Keratinocyte (primary cell): ENCODE data around the gene PSMD7. TPM values are rescaled to one million over a fixed set of nuclear protein-coding genes. Genes with fewer than 3 reads are reported as not detected.
A peak's percentile ranks its signal among the peaks of the same experiment; 100 is the strongest.

Source experiments
- DNase-seq: peaks from one replicate; pipeline ENCODE4 v3.0.0-alpha.2; 2011; ENCODE audit warnings: low read depth, missing footprints, low spot score
- FAIRE-seq: peaks from 2 replicates; lab custom pipeline; 2011; peaks lifted over from hg19 to GRCh38; lab: Jason Lieb, UNC
- H2AFZ ChIP-seq: 2 replicates; pipeline ENCODE4 v1.6.0; 2012; ENCODE audit warnings: low read length, control low read depth, inconsistent platforms; ENCODE audit not compliant: control insufficient read depth
- H3K27ac ChIP-seq: 2 replicates; pipeline ENCODE4 v1.5.1; 2011; ENCODE audit warnings: low read length; ENCODE audit not compliant: control insufficient read depth, insufficient read depth
- H3K27me3 ChIP-seq: 3 replicates; pipeline ENCODE4 v1.6.0; 2011; ENCODE audit warnings: low read length; ENCODE audit not compliant: control insufficient read depth, insufficient read depth; ENCODE audit errors: extremely low read depth
- H3K36me3 ChIP-seq, 2 experiments: 2 replicates in 1 of 2; 3 replicates in 1 of 2; pipeline ENCODE4 v1.5.1; 2011; ENCODE audit warnings: low read length in 2 of 2, mild to moderate bottlenecking in 1 of 2; ENCODE audit not compliant: control insufficient read depth in 2 of 2, insufficient read depth in 2 of 2; ENCODE audit errors: extremely low read depth in 1 of 2
- H3K4me1 ChIP-seq: 3 replicates; pipeline ENCODE4 v1.5.1; 2011; ENCODE audit warnings: low read length; ENCODE audit not compliant: control insufficient read depth, insufficient read depth; ENCODE audit errors: extremely low read depth
- H3K4me2 ChIP-seq: 3 replicates; pipeline ENCODE4 v1.6.0; 2011; ENCODE audit warnings: low read depth, low read length; ENCODE audit not compliant: control insufficient read depth, insufficient read depth; ENCODE audit errors: extremely low read depth
- H3K4me3 ChIP-seq, 3 experiments: fragments of 200-600 bp in 1 of 3; sonication (generic) in 1 of 3; 2 replicates in 2 of 3; 3 replicates in 1 of 3; pipeline ENCODE4 v1.5.1; 2011 to 2016; ENCODE audit warnings: low read length in 3 of 3, mild to moderate bottlenecking in 3 of 3, control low read depth in 2 of 3, inconsistent platforms in 1 of 3, low read depth in 1 of 3, mixed read lengths in 1 of 3, mixed run types in 1 of 3, moderate library complexity in 1 of 3; ENCODE audit not compliant: control insufficient read depth in 2 of 3, insufficient read depth in 2 of 3; ENCODE audit errors: extremely low read depth in 1 of 3
- H3K79me2 ChIP-seq: 2 replicates; pipeline ENCODE4 v1.6.0; 2012; ENCODE audit warnings: low read length; ENCODE audit not compliant: control insufficient read depth, insufficient read depth
- H3K9ac ChIP-seq: 3 replicates; pipeline ENCODE4 v1.6.0; 2011; ENCODE audit warnings: low read length; ENCODE audit not compliant: control insufficient read depth, insufficient read depth; ENCODE audit errors: extremely low read depth
- H3K9me1 ChIP-seq: 3 replicates; pipeline ENCODE4 v1.6.0; 2011; ENCODE audit warnings: low read length; ENCODE audit not compliant: control insufficient read depth, insufficient read depth; ENCODE audit errors: extremely low read depth
- H3K9me3 ChIP-seq: 2 replicates; pipeline ENCODE4 v1.5.1; 2012; ENCODE audit warnings: low read depth, low read length; ENCODE audit not compliant: control insufficient read depth
- H4K20me1 ChIP-seq: 3 replicates; pipeline ENCODE4 v1.6.0; 2011; ENCODE audit warnings: low read length; ENCODE audit not compliant: control insufficient read depth, insufficient read depth; ENCODE audit errors: extremely low read depth
- EZH2 ChIP-seq: IDR thresholded peaks from one replicate; pipeline ENCODE4 v1.6.1; 2012; ENCODE audit warnings: inconsistent platforms, mild to moderate bottlenecking, low read length, moderate library complexity
- dilution Hi-C: fragments of 300-500 bp; cut with MboI; formaldehyde crosslinking; loops from one replicate; pipeline ENCODE4 v1.7.0; 2020; ENCODE audit warnings: low sequenced_read_pairs; ENCODE audit not compliant: extremely low pct_ligation_motif_present
- polyA plus RNA-seq, 5 experiments: library from polyadenylated mRNA; depleted of rRNA in 3 of 5; stranded (reverse) in 3 of 5; stranded (forward) in 1 of 5; unstranded in 1 of 5; fragments of >200 nt; gene quantifications; 1 replicate in 1 of 5; 2 replicates in 3 of 5; 3 replicates in 1 of 5; pipeline versions ENCODE4 v1.2.1 to v1.2.3, GENCODE V29; 2011 to 2012; ENCODE audit warnings: missing spikeins in 2 of 5, low read depth in 1 of 5, low replicate concordance in 1 of 5
- TF ChIP-seq, protein P1 (sequence below), 3 experiments: IDR thresholded peaks in 1 of 3; conservative IDR thresholded peaks in 1 of 3; optimal IDR thresholded peaks in 1 of 3; 2 replicates in 2 of 3; 3 replicates in 1 of 3; pipeline versions ENCODE3 to v1.5.1; 2011; ENCODE audit warnings: low read length in 3 of 3, mild to moderate bottlenecking in 3 of 3, moderate library complexity in 2 of 3, control low read depth in 1 of 3, inconsistent platforms in 1 of 3; ENCODE audit not compliant: insufficient read depth in 2 of 3; ENCODE audit errors: extremely low read depth in 1 of 3

Gene PSMD7
- polyA plus RNA-seq, 1 donor (not counting 4 experiments of a cell fraction or from before 2014, with no cell fraction given), result 130 TPM

DNA sequence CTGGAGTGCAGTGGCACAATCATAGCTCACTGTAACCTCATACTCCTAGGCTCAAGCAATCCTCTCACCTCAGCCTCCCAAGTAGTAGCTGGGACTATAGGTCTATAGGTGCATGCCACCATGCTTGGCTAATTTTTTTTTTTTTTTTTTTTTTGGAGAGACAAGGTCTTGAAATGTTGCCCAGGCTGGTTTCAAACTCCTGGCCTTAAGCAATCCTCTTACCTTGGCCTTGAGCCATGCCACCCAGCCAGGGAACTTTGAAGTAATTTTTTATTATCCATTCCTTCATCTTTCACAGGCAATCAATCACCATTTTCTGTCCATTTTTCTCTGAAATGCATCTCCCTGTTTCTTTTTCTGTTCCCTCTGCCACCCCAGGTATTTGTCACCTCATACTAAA lies 6.3 kb upstream of the PSMD7 start:
- no peak for DNase-seq
- Histone ChIP-seq H3K4me2 (no peak overlapping the region), H3K27ac (no peak overlapping the region), H3K9me1 (no peaks in the 10 kb centered on the region), H3K9ac (no peak overlapping the region), H3K79me2 (no peaks in the 10 kb centered on the region), H3K27me3 (no peaks in the 10 kb centered on the region), H3K4me3 (no peak overlapping the region), H2AFZ (no peak overlapping the region), H4K20me1 (no peaks in the 10 kb centered on the region), H3K9me3 (no peaks in the 10 kb centered on the region), H3K36me3 (no peaks in the 10 kb centered on the region), H3K4me1 (peaks cover 16% of the 10 kb centered on the region)
- dilution Hi-C loops, result no loop called here
- TF ChIP-seq, protein P1, sequence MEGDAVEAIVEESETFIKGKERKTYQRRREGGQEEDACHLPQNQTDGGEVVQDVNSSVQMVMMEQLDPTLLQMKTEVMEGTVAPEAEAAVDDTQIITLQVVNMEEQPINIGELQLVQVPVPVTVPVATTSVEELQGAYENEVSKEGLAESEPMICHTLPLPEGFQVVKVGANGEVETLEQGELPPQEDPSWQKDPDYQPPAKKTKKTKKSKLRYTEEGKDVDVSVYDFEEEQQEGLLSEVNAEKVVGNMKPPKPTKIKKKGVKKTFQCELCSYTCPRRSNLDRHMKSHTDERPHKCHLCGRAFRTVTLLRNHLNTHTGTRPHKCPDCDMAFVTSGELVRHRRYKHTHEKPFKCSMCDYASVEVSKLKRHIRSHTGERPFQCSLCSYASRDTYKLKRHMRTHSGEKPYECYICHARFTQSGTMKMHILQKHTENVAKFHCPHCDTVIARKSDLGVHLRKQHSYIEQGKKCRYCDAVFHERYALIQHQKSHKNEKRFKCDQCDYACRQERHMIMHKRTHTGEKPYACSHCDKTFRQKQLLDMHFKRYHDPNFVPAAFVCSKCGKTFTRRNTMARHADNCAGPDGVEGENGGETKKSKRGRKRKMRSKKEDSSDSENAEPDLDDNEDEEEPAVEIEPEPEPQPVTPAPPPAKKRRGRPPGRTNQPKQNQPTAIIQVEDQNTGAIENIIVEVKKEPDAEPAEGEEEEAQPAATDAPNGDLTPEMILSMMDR (optimal IDR thresholded peaks at IDR 0.05 in 1 of 3, IDR thresholded peaks at IDR 0.05 in 1 of 3, conservative IDR thresholded peaks at IDR 0.05 in 1 of 3; ENCODE audit: extremely low read depth in 1 of 3, insufficient read depth in 2 of 3, low read length in 3 of 3), result no peak
- TF ChIP-seq EZH2, result no peak
- FAIRE-seq, result no peak

DNA sequence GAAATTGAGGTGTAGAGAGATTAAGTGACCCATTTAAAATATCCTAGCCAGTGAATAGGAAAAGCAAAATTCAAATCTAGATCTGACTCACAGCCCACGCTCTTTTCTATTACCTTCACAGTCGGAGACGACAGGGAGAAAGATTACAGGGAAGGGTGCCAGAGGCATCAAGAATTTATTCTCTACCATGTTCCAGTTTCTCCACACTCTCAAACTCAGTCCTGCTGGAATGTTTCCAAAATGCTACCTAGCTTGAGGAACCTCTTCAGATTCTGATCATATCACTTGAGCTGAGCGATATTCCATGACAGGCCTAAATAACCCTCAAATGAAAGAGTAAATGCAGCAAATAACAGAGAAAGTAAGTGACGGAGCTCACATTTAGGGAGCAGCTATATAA lies 5.4 kb upstream of the PSMD7 start:
- Histone ChIP-seq H3K4me1 (peaks cover 19% of the 10 kb centered on the region), H3K9me3 (no peaks in the 10 kb centered on the region), H4K20me1 (no peaks in the 10 kb centered on the region), H3K27ac (peak overlapping the region; percentile 53), H3K79me2 (no peaks in the 10 kb centered on the region), H3K9me1 (no peaks in the 10 kb centered on the region), H2AFZ (no peak overlapping the region), H3K4me2 (no peak overlapping the region), H3K36me3 (no peaks in the 10 kb centered on the region), H3K27me3 (no peaks in the 10 kb centered on the region), H3K9ac (no peak overlapping the region), H3K4me3 (no peak overlapping the region)
- no peak for TF ChIP-seq EZH2
- TF ChIP-seq, protein P1 (optimal IDR thresholded peaks at IDR 0.05 in 1 of 3, IDR thresholded peaks at IDR 0.05 in 1 of 3, conservative IDR thresholded peaks at IDR 0.05 in 1 of 3; ENCODE audit: extremely low read depth in 1 of 3, insufficient read depth in 2 of 3, low read length in 3 of 3), result no peak
- peak; percentile 13 for FAIRE-seq
- dilution Hi-C loops, result no loop called here
- no peak for DNase-seq
